Activated T-cell treated with anti-CD3 and anti-CD28 coated beads for 48 hours (primary cell): Measurements from ENCODE around the gene CBFA2T2.

Experiments
- DNase-seq: peaks from one replicate; pipeline ENCODE4 v3.0.0-alpha.2; 2020; ENCODE audit warnings: low read depth

The CBFA2T2 gene

DNA sequence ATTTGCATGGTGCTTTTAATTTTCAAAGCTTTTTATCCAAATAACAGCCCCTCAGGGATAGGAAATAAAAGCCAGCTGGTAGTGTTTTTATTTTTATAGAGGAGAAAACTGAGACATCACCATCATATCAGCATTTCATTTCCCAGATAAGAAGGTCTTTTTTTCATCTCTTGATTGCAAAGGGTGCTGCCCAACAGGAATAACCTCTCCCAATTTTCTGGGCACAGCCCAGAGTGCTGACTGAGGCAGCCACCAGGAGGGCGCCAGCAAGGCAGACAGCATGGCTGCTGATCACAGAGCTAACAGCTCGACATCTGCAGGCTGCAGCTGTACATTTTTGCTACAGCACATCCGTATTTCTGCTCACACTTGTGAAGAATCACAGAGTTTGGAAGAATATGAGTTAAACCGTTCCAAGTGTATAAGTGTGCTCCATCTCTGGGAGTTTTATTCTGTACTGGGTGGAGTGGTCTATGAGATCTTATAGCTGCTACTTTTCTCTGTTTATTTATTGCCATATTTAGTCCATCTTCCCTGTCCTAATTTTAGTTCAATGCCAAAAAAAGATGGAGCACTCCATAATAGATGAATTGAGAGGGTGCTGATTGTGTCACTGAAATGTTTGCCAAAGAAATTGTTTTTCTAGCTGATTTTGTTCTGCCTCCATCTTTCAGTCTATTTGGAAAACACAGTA, 86.7 kb downstream of the CBFA2T2 start:
- DNase-seq, result no peak

DNA sequence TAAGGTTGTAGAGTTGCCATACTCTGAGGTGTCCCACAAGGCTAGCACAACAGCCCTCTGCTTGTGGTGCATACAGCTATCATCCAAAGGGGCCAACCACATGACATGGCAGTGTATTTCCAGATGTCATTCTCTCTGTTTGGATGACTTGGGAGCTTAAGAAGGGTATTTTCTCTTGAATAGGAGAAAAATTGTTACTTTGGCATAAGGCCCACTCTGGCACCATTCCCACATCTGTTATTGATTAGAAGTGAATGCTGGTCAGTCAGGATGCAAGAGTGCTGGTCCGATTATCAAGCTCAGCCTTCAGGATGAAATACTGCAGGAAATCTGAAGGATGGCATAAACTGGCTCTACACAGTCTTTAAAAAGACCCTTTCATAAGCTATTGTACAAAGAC, 88.6 kb downstream of the CBFA2T2 start:
- no peak for DNase-seq

DNA sequence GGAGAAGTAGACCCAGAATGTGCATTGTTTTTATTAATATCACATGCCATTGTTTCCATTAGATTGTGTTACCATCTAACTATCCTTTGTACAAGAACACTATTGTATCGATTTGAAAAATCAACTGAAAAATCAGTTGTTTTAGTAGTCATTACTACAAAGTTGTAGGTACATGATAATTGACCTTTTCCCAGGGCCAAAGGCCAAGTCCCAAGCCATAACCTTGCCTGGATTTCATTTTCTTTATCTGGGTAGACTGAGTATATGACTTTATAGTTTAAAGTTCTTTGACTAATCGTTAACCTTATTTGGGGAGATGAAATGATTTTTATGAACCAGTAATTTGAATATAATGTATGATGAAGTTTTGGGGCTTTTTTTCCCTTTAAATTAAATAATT, 93.2 kb downstream of the CBFA2T2 start:
- no peak for DNase-seq

DNA sequence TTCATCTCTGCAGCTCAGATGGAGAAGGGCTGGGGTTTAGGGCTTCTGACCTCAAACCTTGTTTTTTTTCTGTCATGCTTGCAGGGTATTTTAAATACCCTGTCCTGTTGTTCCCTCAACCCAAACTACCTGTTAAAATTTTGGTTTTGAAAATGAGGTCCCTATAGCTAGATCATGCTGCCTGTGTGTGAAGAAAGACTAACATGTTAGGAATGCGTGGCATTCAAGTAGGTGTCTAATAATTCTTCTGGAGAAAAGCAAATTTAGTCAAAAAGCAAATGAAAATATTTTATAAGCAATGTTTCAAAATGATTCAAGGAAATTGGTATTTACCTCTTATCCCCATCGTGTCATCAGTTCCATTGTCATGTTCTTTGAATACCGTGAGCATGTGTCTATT, 95.1 kb downstream of the CBFA2T2 start:
- no peak for DNase-seq

DNA sequence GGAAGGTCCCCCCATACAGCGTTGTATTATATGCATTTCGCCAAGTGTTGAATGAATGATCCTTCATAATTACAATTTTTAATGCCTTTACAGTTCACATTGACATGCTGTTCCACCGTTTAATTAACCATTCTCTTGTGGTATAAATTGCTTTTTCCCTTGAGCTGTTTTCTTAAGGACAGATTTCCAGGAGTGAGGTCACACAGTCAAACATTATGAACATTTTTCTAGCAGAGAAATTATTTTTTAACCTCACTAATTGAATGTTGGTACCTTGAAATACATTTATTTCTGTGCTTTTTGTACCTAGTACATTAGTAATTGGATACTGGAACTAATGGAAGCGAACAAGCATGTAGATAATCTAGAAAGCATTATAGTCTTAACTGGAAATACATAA, 95.5 kb downstream of the CBFA2T2 start:
- DNase-seq, result no peak

DNA sequence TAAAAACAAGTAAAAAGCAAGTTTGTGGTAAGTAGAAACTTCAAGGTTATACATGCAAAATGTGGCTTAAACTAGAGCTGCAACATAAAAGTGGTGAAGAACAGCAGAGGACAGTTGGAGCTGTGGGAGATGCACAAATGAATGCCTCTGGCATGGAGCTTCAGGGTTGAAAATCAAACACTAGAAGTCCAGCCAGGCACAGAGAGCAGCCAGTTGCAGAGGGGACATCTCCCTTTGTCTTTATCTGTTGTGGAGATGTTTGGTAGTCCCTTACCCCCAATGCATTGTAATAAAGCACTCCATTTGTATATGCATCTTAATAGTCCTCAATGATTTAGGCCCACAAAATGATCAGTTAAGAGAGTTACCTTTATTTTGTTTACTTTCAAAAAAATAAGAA, 99.2 kb downstream of the CBFA2T2 start:
- no peak for DNase-seq

DNA sequence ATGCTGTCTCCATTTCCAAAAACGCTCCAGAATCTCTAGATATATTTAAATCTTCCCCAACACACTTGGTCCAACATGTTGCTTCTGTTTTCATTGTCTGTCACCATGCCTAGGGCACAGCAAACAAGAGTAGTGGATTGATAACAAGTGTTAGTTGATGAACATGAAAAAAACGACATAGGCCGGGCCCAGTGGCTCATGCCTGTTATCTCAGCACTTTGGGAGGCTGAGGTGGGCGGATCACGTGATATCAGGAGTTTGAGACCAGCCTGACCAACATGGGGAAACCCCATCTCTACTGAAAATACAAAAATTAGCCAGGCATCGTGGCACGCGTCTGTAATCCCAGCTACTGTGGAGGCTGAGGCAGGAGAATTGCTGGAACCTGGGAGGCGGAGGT, 102.0 kb downstream of the CBFA2T2 start:
- DNase-seq, result peak; percentile 58

DNA sequence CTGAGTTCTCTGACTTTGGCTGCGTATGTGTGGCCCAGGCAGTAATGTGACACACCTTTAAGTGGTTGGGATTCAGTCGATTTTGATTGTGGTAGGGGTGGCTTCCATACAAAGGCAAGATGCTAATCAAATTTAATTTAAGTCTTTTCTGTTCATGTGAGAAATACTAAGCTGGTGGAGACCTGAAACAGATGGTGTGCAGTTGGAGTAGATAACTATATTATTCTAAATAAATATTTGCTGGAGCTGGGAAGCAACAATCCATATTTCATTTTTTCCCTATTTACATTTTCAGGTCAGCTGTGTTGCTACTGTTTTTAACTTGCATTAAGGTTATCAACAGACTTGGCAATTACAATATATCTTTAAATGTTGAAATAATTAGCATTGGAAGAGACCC, 104.8 kb downstream of the CBFA2T2 start:
- no peak for DNase-seq

DNA sequence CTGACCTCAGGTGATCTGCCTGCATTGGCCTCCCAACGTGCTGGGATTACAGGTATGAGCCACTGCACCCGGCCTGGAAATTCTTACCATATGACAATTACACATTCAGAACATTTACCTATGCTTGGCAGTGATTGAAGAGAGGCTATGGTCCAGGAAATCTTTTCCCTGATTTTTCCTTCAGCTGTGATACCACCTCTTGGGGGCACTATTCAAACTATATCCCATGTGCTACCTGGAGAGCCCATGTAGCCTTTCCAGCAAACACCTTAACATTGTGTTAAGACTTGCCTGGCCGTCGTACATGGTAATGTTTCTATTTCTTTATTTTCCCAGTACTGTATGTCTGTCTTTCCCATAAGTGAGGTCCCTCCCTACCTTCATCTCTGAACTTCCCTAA, 110.5 kb downstream of the CBFA2T2 start:
- no peak for DNase-seq

DNA sequence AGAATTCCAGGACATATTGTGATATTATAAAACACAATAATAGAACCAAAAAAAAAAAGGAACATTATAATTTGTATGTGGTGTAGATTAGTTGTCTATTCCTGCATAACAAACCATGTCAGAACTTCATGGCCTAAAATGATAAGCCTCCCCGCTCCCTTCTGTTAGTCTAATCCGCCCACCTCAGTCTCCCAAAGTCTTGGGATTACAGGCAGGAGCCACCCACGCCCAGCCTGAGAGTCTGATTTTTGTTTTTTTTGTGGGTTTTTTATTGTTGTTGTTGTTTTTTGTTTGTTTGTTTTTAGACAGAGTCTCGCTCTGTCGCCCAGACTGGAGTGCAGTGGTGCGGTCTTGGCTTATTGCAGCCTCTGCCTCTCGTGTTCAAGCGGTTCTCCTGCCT, 111.1 kb downstream of the CBFA2T2 start:
- no peak for DNase-seq

DNA sequence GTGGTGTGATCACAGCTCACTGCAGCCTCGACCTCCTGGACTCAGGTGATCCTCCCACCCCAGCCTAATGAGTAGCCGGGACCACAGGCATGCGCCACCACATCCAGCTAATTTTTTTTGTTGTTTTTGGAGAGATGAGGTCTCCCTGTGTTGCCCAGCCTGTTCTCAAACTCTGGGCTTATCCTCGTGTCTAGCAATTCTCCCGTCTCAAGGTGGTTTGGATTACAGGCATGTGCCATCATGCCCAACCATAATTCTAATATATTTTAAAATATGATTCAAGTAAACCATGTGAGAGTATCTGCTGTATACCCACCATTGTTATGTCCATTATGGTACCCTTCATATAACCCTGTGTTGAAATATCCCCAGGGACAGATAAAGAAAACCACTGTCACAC, 112.0 kb downstream of the CBFA2T2 start:
- DNase-seq, result no peak

DNA sequence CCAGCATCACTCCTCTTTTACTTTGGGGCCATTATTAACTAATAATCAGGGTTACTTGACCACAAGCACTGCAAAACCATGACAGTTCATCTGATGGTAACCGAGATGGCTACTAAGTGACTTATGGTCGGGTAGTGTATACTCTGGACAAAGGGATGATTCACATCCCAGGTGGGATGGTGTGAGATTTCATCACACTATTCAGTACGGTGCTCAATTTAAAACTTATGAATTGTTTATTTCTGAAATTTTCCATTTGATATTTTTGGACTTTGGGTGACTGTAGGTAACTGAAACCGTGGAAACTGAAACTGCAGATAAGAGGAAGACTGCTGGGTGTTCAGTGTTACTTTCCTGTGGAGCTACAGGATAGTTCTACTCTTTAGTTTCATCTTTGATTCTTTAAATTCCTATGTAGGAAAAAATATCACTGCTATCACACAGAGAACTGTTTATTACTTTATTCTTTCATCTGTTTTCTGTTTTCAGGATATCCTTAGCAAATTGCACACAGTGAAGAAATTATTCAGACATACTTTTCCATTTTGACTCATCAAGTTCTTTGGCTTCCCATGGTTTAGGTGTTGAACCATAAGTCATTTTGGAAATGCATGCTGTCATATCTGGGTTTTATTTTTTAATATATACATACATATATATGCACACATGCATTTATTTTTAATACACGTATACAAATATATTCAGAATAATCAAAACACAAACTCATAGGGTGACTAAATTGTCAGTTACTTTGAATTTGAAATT, 113.1 kb downstream of the CBFA2T2 start:
- no peak for DNase-seq

DNA sequence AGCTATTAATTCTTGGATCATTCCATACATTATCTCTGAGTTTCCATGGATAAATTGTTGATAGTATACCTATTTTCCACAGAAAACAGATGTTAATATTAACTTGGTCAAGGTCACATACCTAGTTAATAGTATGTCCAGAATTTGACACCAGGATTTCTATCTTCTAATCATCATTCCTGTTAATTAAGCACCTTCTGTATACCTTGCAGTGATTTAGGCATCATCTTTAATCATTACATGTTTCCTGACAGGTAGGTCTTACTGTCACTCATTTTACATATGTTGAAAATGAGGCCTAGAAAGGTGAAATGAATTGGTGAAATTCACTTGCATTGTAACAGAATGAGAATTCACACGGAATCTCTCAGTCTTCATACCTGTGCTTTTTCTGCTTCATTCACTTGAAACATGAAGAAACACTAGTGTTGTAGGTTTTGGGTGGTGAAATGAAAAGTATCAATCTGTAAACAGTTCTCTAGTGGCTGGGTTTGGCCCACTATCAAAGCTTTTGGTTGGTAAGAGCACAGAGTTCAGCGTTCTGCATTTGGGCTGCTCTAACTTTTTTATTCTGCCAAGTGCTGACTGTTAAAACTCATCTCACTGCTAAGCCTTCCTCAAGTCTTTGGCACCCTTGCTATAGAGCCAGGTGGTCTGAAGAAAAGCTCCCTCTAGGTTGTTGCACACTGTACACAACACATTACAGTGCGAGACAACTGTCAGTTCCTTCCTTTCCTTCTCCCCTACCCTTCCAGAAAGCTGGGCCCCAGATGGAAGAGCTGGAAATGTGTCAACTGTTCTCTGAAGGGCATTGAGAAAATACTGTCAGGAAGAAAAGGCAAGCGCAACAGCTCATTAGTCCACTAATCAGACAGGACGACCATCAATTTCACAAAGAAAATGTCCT, 114.4 kb downstream of the CBFA2T2 start:
- no peak for DNase-seq

DNA sequence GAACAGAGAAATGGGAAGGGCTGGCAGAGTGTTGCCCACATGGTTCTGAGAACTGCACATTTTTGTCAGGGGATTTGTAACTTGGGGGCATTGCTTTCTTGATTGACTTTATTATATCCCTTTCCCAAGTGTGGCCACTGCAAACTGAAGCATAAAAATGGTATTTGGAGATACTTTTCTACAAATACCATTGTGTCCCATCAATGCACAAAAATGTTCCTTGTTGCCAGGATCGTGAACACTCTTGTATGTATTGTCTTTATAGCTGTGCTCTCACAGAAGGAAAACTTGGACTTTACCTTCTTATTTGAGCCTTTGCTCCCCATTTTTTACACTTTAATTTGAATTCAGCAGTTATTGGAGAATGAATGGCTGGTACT, 115.1 kb downstream of the CBFA2T2 start:
- DNase-seq, result no peak

DNA sequence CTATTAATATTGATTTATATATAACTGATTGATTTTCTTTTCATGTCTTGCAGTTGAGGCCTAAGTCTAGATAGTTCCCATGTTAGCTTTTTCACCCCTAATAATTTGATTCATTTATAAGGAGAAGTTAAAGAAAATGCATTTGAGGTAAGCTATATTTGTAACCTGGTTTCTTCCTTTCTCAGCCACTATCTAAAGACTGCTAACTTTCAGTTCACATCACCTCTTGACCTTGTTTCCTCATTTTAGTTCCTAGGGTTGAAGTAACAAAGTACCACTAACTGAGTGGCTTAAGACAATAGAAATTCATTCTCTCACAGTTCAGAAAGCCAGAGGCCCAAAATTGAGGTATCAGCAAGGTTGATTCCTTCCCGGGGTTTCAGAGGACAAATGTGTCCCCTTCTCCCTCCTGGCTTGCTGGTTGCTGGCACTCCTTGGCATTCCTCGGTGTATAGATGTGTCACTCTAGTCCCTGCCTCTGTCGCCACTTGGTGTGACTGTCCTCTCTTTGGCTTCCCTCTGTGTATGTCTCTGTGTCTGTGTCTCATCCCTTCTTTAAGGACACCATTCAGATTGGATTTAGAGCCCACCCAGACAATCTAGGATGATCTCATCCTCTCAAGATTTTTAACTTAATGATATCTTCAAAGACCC, 116.3 kb downstream of the CBFA2T2 start:
- no peak for DNase-seq

DNA sequence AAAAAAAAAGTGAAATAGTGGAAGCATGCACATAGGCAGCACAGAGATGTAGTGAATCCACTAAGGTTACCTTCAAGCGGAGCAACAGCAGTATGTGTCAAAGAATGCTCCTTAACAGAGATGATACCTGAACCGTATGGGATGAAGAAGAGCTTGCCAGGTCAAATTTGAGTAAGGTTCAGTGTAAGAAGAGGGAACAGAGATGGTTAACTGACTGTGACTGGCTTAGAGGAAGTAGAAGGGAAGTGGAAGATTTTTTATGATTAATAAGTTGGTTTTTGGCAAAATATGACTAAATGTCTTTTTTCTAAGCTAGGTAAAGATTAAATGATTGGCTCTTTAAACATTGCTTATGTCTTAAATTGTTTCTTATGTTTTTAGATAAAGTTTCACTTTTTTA, 119.6 kb downstream of the CBFA2T2 start:
- no peak for DNase-seq

DNA sequence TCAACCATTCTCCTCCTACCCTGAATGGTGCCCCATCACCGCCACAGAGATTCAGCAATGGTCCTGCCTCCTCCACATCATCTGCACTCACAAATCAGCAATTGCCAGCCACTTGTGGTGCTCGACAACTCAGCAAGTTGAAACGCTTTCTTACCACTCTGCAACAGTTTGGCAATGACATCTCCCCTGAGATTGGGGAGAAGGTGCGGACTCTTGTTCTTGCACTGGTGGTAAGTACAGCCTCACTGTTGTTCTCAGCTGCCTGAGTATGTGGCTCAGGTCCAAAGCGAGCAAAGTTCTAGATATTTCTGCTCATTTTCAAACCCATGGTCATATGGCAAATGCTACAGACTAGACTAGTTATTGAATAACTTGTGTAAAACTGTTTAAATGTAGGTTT, 121.2 kb downstream of the CBFA2T2 start:
- DNase-seq, result no peak

DNA sequence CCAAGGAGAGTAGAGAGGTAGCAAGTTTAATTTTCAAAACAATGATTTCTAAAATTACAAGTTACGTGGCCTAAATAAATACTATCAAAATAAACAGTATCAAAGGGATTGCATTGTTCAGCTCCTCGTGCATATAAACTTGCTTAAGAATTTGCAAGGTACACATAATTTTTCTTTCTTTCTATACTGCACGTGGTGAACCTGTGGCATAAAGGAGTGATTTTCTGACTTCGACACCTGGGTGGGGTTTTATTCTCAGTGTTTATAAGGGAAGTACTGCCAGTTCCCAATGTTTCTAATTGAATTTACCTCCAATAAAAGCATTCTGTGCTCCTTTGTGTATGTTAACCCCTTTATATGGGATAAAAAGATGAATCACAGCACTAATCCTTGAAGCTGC, 122.1 kb downstream of the CBFA2T2 start:
- DNase-seq, result no peak

DNA sequence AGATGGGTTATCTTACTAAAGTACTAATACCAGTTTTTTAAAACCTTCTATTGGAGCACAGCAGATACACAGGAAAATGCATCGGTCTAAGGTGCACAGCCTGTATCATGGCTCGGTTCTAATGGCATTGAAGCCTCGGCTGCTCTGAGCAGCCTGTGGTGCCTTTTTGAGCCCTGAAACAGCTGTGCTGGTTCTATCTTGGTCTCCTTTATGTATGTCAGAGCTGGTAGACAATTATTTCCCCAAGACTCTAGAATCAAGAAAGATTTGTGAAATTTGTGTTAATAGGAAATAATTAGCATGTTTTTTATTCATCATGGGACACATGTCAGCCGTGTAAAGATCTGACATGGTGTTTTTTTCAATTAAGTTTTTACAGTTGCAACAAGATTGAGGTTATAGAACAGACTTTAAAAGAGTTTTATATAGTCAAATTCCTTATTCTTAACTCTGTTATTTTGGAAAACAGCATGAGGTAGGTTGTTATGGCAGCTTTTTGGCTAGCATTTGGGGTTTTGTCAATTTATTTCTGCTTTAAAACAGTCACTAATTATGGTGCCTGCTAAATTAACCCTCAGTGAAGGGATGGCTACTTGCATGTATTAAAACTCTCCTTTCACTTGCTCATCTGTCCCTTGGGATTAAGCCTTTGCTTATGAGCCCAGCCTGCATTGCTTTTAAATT, 132.0 kb downstream of the CBFA2T2 start:
- no peak for DNase-seq

DNA sequence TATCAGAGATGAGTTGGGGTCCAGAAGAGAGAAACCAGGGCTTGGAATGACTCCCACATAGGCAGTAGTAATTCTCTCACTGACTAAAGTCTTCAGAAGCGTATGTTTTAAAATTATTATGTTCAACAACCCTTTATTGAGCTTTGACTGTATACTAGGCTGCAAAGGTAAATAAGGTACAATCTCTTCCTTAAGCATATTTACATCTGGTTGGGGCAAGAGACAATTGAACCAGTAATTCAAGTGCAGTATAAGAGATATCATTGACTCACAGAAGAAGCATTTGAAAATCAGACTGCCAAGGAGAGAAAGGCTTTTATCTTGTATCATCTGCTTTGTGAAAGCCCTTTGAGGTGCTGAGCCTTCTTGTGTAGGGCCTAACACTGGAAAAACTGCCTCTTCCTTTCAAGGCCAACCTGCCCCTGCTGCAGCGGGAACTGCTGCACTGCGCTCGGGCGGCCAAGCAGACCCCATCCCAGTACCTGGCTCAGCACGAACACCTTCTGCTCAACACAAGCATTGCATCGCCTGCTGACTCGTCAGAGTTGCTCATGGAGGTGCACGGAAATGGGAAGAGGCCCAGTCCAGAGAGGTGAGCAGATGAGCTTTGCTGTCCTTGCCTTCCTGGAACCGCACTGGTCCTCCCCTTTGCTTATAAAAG, 132.9 kb downstream of the CBFA2T2 start:
- DNase-seq, result no peak

DNA sequence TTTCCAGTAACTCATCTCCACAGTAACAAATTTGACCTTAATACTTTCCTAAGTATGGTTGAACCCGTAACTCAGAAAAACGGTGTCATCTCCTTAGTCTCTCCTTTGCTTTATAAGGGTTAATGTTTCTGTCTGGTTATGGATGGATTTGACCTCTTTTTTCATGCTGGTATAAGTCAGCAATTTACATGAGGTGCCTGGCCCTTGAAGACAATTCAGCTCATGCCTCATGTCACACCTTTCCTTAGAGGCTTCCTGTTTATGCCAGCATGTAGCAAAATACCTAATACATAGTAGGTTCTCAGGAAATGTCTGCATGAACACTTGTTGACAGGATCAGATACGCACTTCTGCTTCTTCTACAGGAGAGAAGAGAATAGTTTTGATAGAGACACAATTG, 134.5 kb downstream of the CBFA2T2 start:
- DNase-seq, result no peak
